ENCODE data around the gene MACROD1.
"Not testable (repeated sequence)": the region's sequence is repeated elsewhere in the genome, so short reads cannot be mapped to it uniquely, and the experiment has no call there.

The MACROD1 gene

GRCh38 chr11:64051297-64051696 is 114.6 kb downstream of the MACROD1 start:
- DNase-seq, result no peak

- no peak for DNase-seq
These were observed 116.4 kb downstream of the MACROD1 start for GRCh38 chr11:64049509-64049908.

- DNase-seq, result no peak
These were observed 117.7 kb downstream of the MACROD1 start for GRCh38 chr11:64048042-64048854.

- not testable (repeated sequence) for DNase-seq
These were observed 118.5 kb downstream of the MACROD1 start for GRCh38 chr11:64047373-64047772.

- DNase-seq, result no peak
These were observed 120.2 kb downstream of the MACROD1 start for GRCh38 chr11:64045700-64046099.

- no peak for DNase-seq
These were observed 121.1 kb downstream of the MACROD1 start for GRCh38 chr11:64044730-64045393.

- no peak for DNase-seq
These were observed 122.4 kb downstream of the MACROD1 start for GRCh38 chr11:64043545-64043944.

- no peak for DNase-seq
These were observed 123.6 kb downstream of the MACROD1 start for GRCh38 chr11:64042301-64042700.

GRCh38 chr11:64041846-64042245 is 124.1 kb downstream of the MACROD1 start:
- DNase-seq, result no peak

GRCh38 chr11:64040684-64041322 is 125.1 kb downstream of the MACROD1 start:
- no peak for DNase-seq

- no peak for DNase-seq
These were observed 126.8 kb downstream of the MACROD1 start for GRCh38 chr11:64039012-64039665.

GRCh38 chr11:64038500-64038899 is 127.4 kb downstream of the MACROD1 start:
- DNase-seq, result no peak

GRCh38 chr11:64037027-64037634 is 128.8 kb downstream of the MACROD1 start:
- no peak for DNase-seq

GRCh38 chr11:64036087-64037026 is 129.6 kb downstream of the MACROD1 start:
- DNase-seq, result peak; percentile 60

GRCh38 chr11:64035576-64035975 is 130.3 kb downstream of the MACROD1 start, which contains the start of gene FLRT1:
Gene FLRT1, plus strand, starts transcription at chr11:64035931. Its CDS starts 80,337 bp downstream, at chr11:64116268.
- DNase-seq, result no peak

GRCh38 chr11:64035081-64035524 is 130.8 kb downstream of the MACROD1 start:
- no peak for DNase-seq

GRCh38 chr11:64034411-64034811 is 131.5 kb downstream of the MACROD1 start:
- no peak for DNase-seq

GRCh38 chr11:64032050-64032449 is 133.9 kb downstream of the MACROD1 start:
- DNase-seq, result peak; percentile 16

- no peak for DNase-seq
These were observed 134.9 kb downstream of the MACROD1 start for GRCh38 chr11:64031001-64031400.

GRCh38 chr11:64029773-64030172 is 136.1 kb downstream of the MACROD1 start:
- DNase-seq, result no peak

GRCh38 chr11:64028398-64029115 is 137.4 kb downstream of the MACROD1 start:
- DNase-seq, result no peak
